MCF 10A (cell line): Measurements from ENCODE around the gene TCF23. TPM values are rescaled to one million over a fixed set of nuclear protein-coding genes. Genes with fewer than 3 reads are reported as not detected.

Experiments
- BruUV-seq: library from RNA; stranded (reverse); fragments of 400-500 nt; replicated peaks from 2 replicates; lab custom pipeline; 2021; lab: Mats Ljungman, UMichigan
- CTCF ChIA-PET: fragments of 300-600 bp; sonication (Branson Sonifier 250); formaldehyde crosslinking; extraction: SDS; loops from one replicate; lab custom pipeline; 2021; ENCODE audit warnings: antibody characterized with exemption, inconsistent platforms; lab: Yijun Ruan, JAX
- POLR2A ChIA-PET: fragments of 300-600, 350-650 bp; sonication (Branson Sonifier 250); formaldehyde crosslinking; extraction: SDS; loops from one replicate; lab custom pipeline; 2020; ENCODE audit warnings: antibody characterized with exemption, inconsistent platforms; lab: Yijun Ruan, JAX
- DNase-seq: peaks from one replicate; pipeline ENCODE4 v3.0.0-alpha.2; 2018; ENCODE audit not compliant: unreplicated experiment
- H3K27ac Mint-ChIP-seq: one replicate; pipeline ENCODE4 v1.8.0; 2022; ENCODE audit warnings: mild to moderate bottlenecking, low read depth, mixed read lengths; ENCODE audit not compliant: unreplicated experiment
- H3K27me3 Mint-ChIP-seq: one replicate; pipeline ENCODE4 v1.8.0; 2022; ENCODE audit warnings: mixed read lengths; ENCODE audit not compliant: insufficient read depth, unreplicated experiment
- H3K36me3 Mint-ChIP-seq: one replicate; pipeline ENCODE4 v1.8.0; 2022; ENCODE audit warnings: mild to moderate bottlenecking, moderate library complexity, mixed read lengths; ENCODE audit not compliant: insufficient read depth, unreplicated experiment
- H3K4me1 Mint-ChIP-seq: one replicate; pipeline ENCODE4 v1.8.0; 2022; ENCODE audit warnings: mixed read lengths; ENCODE audit not compliant: insufficient read depth, unreplicated experiment
- H3K4me3 Mint-ChIP-seq: one replicate; pipeline ENCODE4 v1.8.0; 2022; ENCODE audit warnings: mild to moderate bottlenecking, moderate library complexity, mixed read lengths; ENCODE audit not compliant: unreplicated experiment
- H3K9me3 Mint-ChIP-seq: one replicate; pipeline ENCODE4 v1.8.0; 2022; ENCODE audit warnings: mixed read lengths; ENCODE audit not compliant: unreplicated experiment
- CTCF ChIP-seq: fragments of 200-600 bp; IDR thresholded peaks from one replicate; pipeline ENCODE4 v1.8.0; 2022; ENCODE audit warnings: antibody characterized with exemption, mild to moderate bottlenecking; ENCODE audit not compliant: unreplicated experiment
- intact Hi-C: fragments of 100-400 bp; cut with micrococcal nuclease; formaldehyde crosslinking; loops from 2 replicates; pipeline ENCODE4 v1.14.1; 2022
- total RNA-seq: library from RNA; stranded (reverse); gene quantifications from 2 replicates; pipeline ENCODE4 v1.2.3, GENCODE V29; 2022

Gene TCF23
- total RNA-seq, 1 experiment from 2014 or later: not detected

GRCh38 chr2:27177441-27178351, 28.9 kb downstream of the TCF23 start:
- H3K36me3 Mint-ChIP-seq: no peaks in the 10 kb centered on the region
- DNase-seq: no peak
- no peak for TF ChIP-seq CTCF
- no TSS peak for BruUV-seq
- H3K27me3 Mint-ChIP-seq: no peaks in the 10 kb centered on the region
- H3K9me3 Mint-ChIP-seq: no peaks in the 10 kb centered on the region
- intact Hi-C loops: no loop called here
- no peak overlapping the region for H3K4me3 Mint-ChIP-seq
- H3K27ac Mint-ChIP-seq: no peak overlapping the region
- ChIA-PET POLR2A (interaction anchor here (0.6 kb wide), 1 partner anchor 45 kb away, joined by 3 read pairs; no protein-coding TSS in a partner anchor), CTCF (interaction anchor here (0.5 to 1.5 kb wide), 5 partner anchors 8 to 133 kb away, joined by 3 to 7 read pairs (median 3); no protein-coding TSS in a partner anchor)
- H3K4me1 Mint-ChIP-seq: peaks cover 6% of the 10 kb centered on the region

GRCh38 chr2:27178469-27178868, 29.7 kb downstream of the TCF23 start:
- Mint-ChIP-seq H3K9me3 (no peaks in the 10 kb centered on the region), H3K27me3 (no peaks in the 10 kb centered on the region), H3K4me3 (no peak overlapping the region), H3K27ac (no peak overlapping the region), H3K4me1 (peaks cover 6% of the 10 kb centered on the region), H3K36me3 (no peaks in the 10 kb centered on the region)
- no peak for DNase-seq
- ChIA-PET POLR2A (interaction anchor here (0.6 kb wide), 1 partner anchor 44 kb away, joined by 3 read pairs; no protein-coding TSS in a partner anchor), CTCF (interaction anchor here (0.7 to 1.5 kb wide), 2 partner anchors 9 to 125 kb away, joined by 3 to 7 read pairs; no protein-coding TSS in a partner anchor)
- BruUV-seq: no TSS peak
- intact Hi-C loops: no loop called here
- no peak for TF ChIP-seq CTCF

- Mint-ChIP-seq H3K36me3 (no peaks in the 10 kb centered on the region), H3K9me3 (no peaks in the 10 kb centered on the region)
- CTCF ChIA-PET: interaction anchor here (1.5 kb wide), 1 partner anchor 10 kb away, joined by 7 read pairs; no protein-coding TSS in a partner anchor
Observed at GRCh38 chr2:27179344-27180000, 30.7 kb downstream of the TCF23 start.

More at GRCh38 chr2:27179344-27180000, 30.7 kb downstream of the TCF23 start:
- no TSS peak for BruUV-seq
- intact Hi-C loops: no loop called here
- no peak overlapping the region for H3K4me3 Mint-ChIP-seq
- no peak overlapping the region for H3K27ac Mint-ChIP-seq
- POLR2A ChIA-PET: interaction anchor here (0.6 to 0.7 kb wide), 2 partner anchors 27 to 35 kb away, joined by 3 to 4 read pairs; no protein-coding TSS in a partner anchor
- no peak for DNase-seq
- no peaks in the 10 kb centered on the region for H3K27me3 Mint-ChIP-seq
- no peak for TF ChIP-seq CTCF
- peaks cover 11% of the 10 kb centered on the region for H3K4me1 Mint-ChIP-seq
